ENCODE results near the gene CAMTA2.

- TF ChIP-seq POLR2A (IDR thresholded peaks at IDR 0.05) (no peak), POLR2AphosphoS5 (IDR thresholded peaks at IDR 0.05) (no peak)
These were observed 37.1 kb upstream of the CAMTA2 start for GRCh38 chr17:5024604-5025003.
